ENCODE data around the gene VSIG2. TPM values are rescaled to one million over a fixed set of nuclear protein-coding genes. Genes with fewer than 3 reads are reported as not detected.

VSIG2 gene
- polyA plus RNA-seq, 1 donor = 5.0 TPM

GRCh38 chr11:124719534-124719933 lies 32.5 kb downstream of the VSIG2 start:
- no peak for DNase-seq
- Histone ChIP-seq H3K9me3 (ENCODE audit: control insufficient read depth, low read depth, low read length) (no peaks in the 10 kb centered on the region), H3K27me3 (ENCODE audit: control insufficient read depth, insufficient read depth, low read length) (peaks cover 81% of the 10 kb centered on the region)

GRCh38 chr11:124718801-124719200 lies 33.3 kb downstream of the VSIG2 start:
- Histone ChIP-seq H3K27ac (ENCODE audit: low read length) (no peak overlapping the region), H3K4me1 (ENCODE audit: control insufficient read depth, insufficient read depth, low read length) (no peaks in the 10 kb centered on the region), H3K36me3 (ENCODE audit: control insufficient read depth, insufficient read depth, low read length) (no peaks in the 10 kb centered on the region), H3K4me3 (ENCODE audit: low read length) (no peak overlapping the region), H3K9me3 (ENCODE audit: control insufficient read depth, low read depth, low read length) (no peaks in the 10 kb centered on the region), H3K27me3 (ENCODE audit: control insufficient read depth, insufficient read depth, low read length) (peaks cover 73% of the 10 kb centered on the region)
- no peak for DNase-seq
- WGBS (ENCODE audit: insufficient coverage, low lambda C conversion rate) = 14% methylated on average over 1 of the region's 14 CpGs

More at GRCh38 chr11:124719534-124719933, 32.5 kb downstream of the VSIG2 start:
- Histone ChIP-seq H3K4me3 (ENCODE audit: low read length) (no peak overlapping the region), H3K4me1 (ENCODE audit: control insufficient read depth, insufficient read depth, low read length) (peaks cover 6% of the 10 kb centered on the region), H3K27ac (ENCODE audit: low read length) (no peak overlapping the region), H3K36me3 (ENCODE audit: control insufficient read depth, insufficient read depth, low read length) (no peaks in the 10 kb centered on the region)
- WGBS (ENCODE audit: insufficient coverage, low lambda C conversion rate) = no CpG with 5 or more reads among the region's 2 CpGs

GRCh38 chr11:124717786-124718651 lies 34.0 kb downstream of the VSIG2 start:
- Histone ChIP-seq H3K4me3 (ENCODE audit: low read length) (peak overlapping the region; percentile 10), H3K36me3 (ENCODE audit: control insufficient read depth, insufficient read depth, low read length) (no peaks in the 10 kb centered on the region), H3K27me3 (ENCODE audit: control insufficient read depth, insufficient read depth, low read length) (peaks cover 67% of the 10 kb centered on the region), H3K27ac (ENCODE audit: low read length) (no peak overlapping the region), H3K4me1 (ENCODE audit: control insufficient read depth, insufficient read depth, low read length) (no peaks in the 10 kb centered on the region), H3K9me3 (ENCODE audit: control insufficient read depth, low read depth, low read length) (no peaks in the 10 kb centered on the region)
- WGBS (ENCODE audit: insufficient coverage, low lambda C conversion rate) = 0% methylated on average over 1 of the region's 45 CpGs
- no peak for DNase-seq

- H3K9me3 ChIP-seq (ENCODE audit: control insufficient read depth, low read depth, low read length) = no peaks in the 10 kb centered on the region
- no peaks in the 10 kb centered on the region for H3K36me3 ChIP-seq (ENCODE audit: control insufficient read depth, insufficient read depth, low read length)
- H3K4me1 ChIP-seq (ENCODE audit: control insufficient read depth, insufficient read depth, low read length) = no peaks in the 10 kb centered on the region
- H3K4me3 ChIP-seq (ENCODE audit: low read length) = no peak overlapping the region
- H3K27me3 ChIP-seq (ENCODE audit: control insufficient read depth, insufficient read depth, low read length) = peaks cover 63% of the 10 kb centered on the region
- WGBS (ENCODE audit: insufficient coverage, low lambda C conversion rate) = no CpG with 5 or more reads among the region's 7 CpGs
- no peak overlapping the region for H3K27ac ChIP-seq (ENCODE audit: low read length)
- no peak for DNase-seq
These were observed 34.7 kb downstream of the VSIG2 start for GRCh38 chr11:124717421-124717785.

GRCh38 chr11:124716591-124716990 lies 35.5 kb downstream of the VSIG2 start:
- no CpG with 5 or more reads among the region's 3 CpGs for WGBS (ENCODE audit: insufficient coverage, low lambda C conversion rate)
- Histone ChIP-seq H3K4me3 (ENCODE audit: low read length) (no peak overlapping the region), H3K36me3 (ENCODE audit: control insufficient read depth, insufficient read depth, low read length) (no peaks in the 10 kb centered on the region), H3K9me3 (ENCODE audit: control insufficient read depth, low read depth, low read length) (no peaks in the 10 kb centered on the region), H3K4me1 (ENCODE audit: control insufficient read depth, insufficient read depth, low read length) (no peaks in the 10 kb centered on the region), H3K27ac (ENCODE audit: low read length) (no peak overlapping the region), H3K27me3 (ENCODE audit: control insufficient read depth, insufficient read depth, low read length) (peaks cover 56% of the 10 kb centered on the region)
- DNase-seq = no peak

GRCh38 chr11:124712392-124712791 lies 39.7 kb downstream of the VSIG2 start:
- Histone ChIP-seq H3K9me3 (ENCODE audit: control insufficient read depth, low read depth, low read length) (peaks cover 3% of the 10 kb centered on the region), H3K27me3 (ENCODE audit: control insufficient read depth, insufficient read depth, low read length) (peaks cover 14% of the 10 kb centered on the region), H3K36me3 (ENCODE audit: control insufficient read depth, insufficient read depth, low read length) (no peaks in the 10 kb centered on the region), H3K4me3 (ENCODE audit: low read length) (no peak overlapping the region), H3K27ac (ENCODE audit: low read length) (no peak overlapping the region), H3K4me1 (ENCODE audit: control insufficient read depth, insufficient read depth, low read length) (no peaks in the 10 kb centered on the region)
- no CpG with 5 or more reads among the region's 3 CpGs for WGBS (ENCODE audit: insufficient coverage, low lambda C conversion rate)
- DNase-seq = no peak

- H3K4me3 ChIP-seq (ENCODE audit: low read length) = no peak overlapping the region
- no CpG with 5 or more reads among the region's 4 CpGs for WGBS (ENCODE audit: insufficient coverage, low lambda C conversion rate)
- DNase-seq = no peak
These were observed 44.2 kb downstream of the VSIG2 start for GRCh38 chr11:124707829-124708228.

GRCh38 chr11:124700028-124700427 lies 52.0 kb downstream of the VSIG2 start:
- Histone ChIP-seq H3K4me1 (ENCODE audit: control insufficient read depth, insufficient read depth, low read length) (no peaks in the 10 kb centered on the region), H3K4me3 (ENCODE audit: low read length) (no peak overlapping the region), H3K36me3 (ENCODE audit: control insufficient read depth, insufficient read depth, low read length) (no peaks in the 10 kb centered on the region), H3K27me3 (ENCODE audit: control insufficient read depth, insufficient read depth, low read length) (no peaks in the 10 kb centered on the region), H3K27ac (ENCODE audit: low read length) (no peak overlapping the region), H3K9me3 (ENCODE audit: control insufficient read depth, low read depth, low read length) (no peaks in the 10 kb centered on the region)
- DNase-seq = no peak

More at GRCh38 chr11:124707829-124708228, 44.2 kb downstream of the VSIG2 start:
- Histone ChIP-seq H3K36me3 (ENCODE audit: control insufficient read depth, insufficient read depth, low read length) (no peaks in the 10 kb centered on the region), H3K27me3 (ENCODE audit: control insufficient read depth, insufficient read depth, low read length) (no peaks in the 10 kb centered on the region), H3K9me3 (ENCODE audit: control insufficient read depth, low read depth, low read length) (peaks cover 3% of the 10 kb centered on the region), H3K27ac (ENCODE audit: low read length) (no peak overlapping the region), H3K4me1 (ENCODE audit: control insufficient read depth, insufficient read depth, low read length) (no peaks in the 10 kb centered on the region)

- no peaks in the 10 kb centered on the region for H3K9me3 ChIP-seq (ENCODE audit: control insufficient read depth, low read depth, low read length)
- no peaks in the 10 kb centered on the region for H3K36me3 ChIP-seq (ENCODE audit: control insufficient read depth, insufficient read depth, low read length)
- H3K4me1 ChIP-seq (ENCODE audit: control insufficient read depth, insufficient read depth, low read length) = no peaks in the 10 kb centered on the region
- WGBS (ENCODE audit: insufficient coverage, low lambda C conversion rate) = 83% methylated on average over 1 of the region's 1 CpG
- no peak overlapping the region for H3K4me3 ChIP-seq (ENCODE audit: low read length)
- H3K27me3 ChIP-seq (ENCODE audit: control insufficient read depth, insufficient read depth, low read length) = no peaks in the 10 kb centered on the region
- no peak for DNase-seq
- H3K27ac ChIP-seq (ENCODE audit: low read length) = no peak overlapping the region
These were observed 52.5 kb downstream of the VSIG2 start for GRCh38 chr11:124699547-124699946.
